Endothelial cell of umbilical vein (primary cell): ENCODE results near the gene GTF2F1. TPM values are rescaled to one million over a fixed set of nuclear protein-coding genes. Genes with fewer than 3 reads are reported as not detected.

Source experiments
- BruUV-seq: library from RNA; stranded (reverse); fragments of 400-500 nt; replicated peaks from 2 replicates; lab custom pipeline; 2021; lab: Mats Ljungman, UMichigan
- CTCF ChIA-PET: fragments of 300-600, 350-600 bp; sonication (Branson Sonifier 250); formaldehyde crosslinking; loops from one replicate; lab custom pipeline; 2021; ENCODE audit warnings: antibody characterized with exemption, inconsistent platforms; lab: Charles Lee
- POLR2A ChIA-PET: fragments of 300-600, 350-600 bp; sonication (Branson Sonifier 250); formaldehyde crosslinking; loops from one replicate; lab custom pipeline; 2021; ENCODE audit warnings: antibody characterized with exemption, inconsistent platforms; lab: Charles Lee
- DNase-seq: peaks from one replicate; pipeline ENCODE4 v3.0.0-alpha.2; 2011; ENCODE audit warnings: low read depth, low spot score
- FAIRE-seq: peaks from 2 replicates; lab custom pipeline; 2011; peaks lifted over from hg19 to GRCh38; lab: Jason Lieb, UNC
- H2AFZ ChIP-seq: 2 replicates; pipeline ENCODE4 v1.6.0; 2012; ENCODE audit warnings: low read depth, low read length, control low read depth, inconsistent platforms
- H3K27ac ChIP-seq: 2 replicates; pipeline ENCODE4 v1.5.1; 2011; ENCODE audit warnings: low read depth, mild to moderate bottlenecking, control low read depth, low read length, moderate library complexity; ENCODE audit not compliant: insufficient read depth
- H3K27me3 ChIP-seq, 2 experiments: 2 replicates each; pipeline versions ENCODE4 v1.6.0 to v1.6.1; 2011; ENCODE audit warnings: low read length in 2 of 2, mixed read lengths in 1 of 2; ENCODE audit not compliant: control insufficient read depth in 2 of 2, insufficient read depth in 2 of 2
- H3K36me3 ChIP-seq, 2 experiments: 2 replicates in 1 of 2; 3 replicates in 1 of 2; pipeline ENCODE4 v1.5.1; 2011; ENCODE audit warnings: low read length in 2 of 2, mild to moderate bottlenecking in 1 of 2, moderate library complexity in 1 of 2; ENCODE audit not compliant: control insufficient read depth in 2 of 2, insufficient read depth in 2 of 2; ENCODE audit errors: extremely low read depth in 1 of 2
- H3K4me1 ChIP-seq: 3 replicates; pipeline ENCODE4 v1.5.1; 2011; ENCODE audit warnings: mild to moderate bottlenecking, low read length; ENCODE audit not compliant: control insufficient read depth, insufficient read depth; ENCODE audit errors: extremely low read depth
- H3K4me2 ChIP-seq: 2 replicates; pipeline ENCODE4 v1.6.1; 2011; ENCODE audit warnings: low read length, control low read depth, mixed read lengths; ENCODE audit not compliant: insufficient read depth
- H3K4me3 ChIP-seq, 3 experiments: fragments of 200-600 bp in 1 of 3; sonication (generic), shearing (Covaris generic) in 1 of 3; replicated peaks in 1 of 3; 2 replicates each; pipeline ENCODE4 v1.5.1; 2011 to 2016; ENCODE audit warnings: control low read depth in 3 of 3, low read length in 3 of 3, mild to moderate bottlenecking in 2 of 3, inconsistent platforms in 1 of 3, low read depth in 1 of 3, moderate library complexity in 1 of 3; ENCODE audit not compliant: insufficient read depth in 1 of 3
- H3K79me2 ChIP-seq: 2 replicates; pipeline ENCODE4 v1.6.0; 2012; ENCODE audit warnings: low read length, inconsistent platforms; ENCODE audit not compliant: control insufficient read depth, insufficient read depth
- H3K9ac ChIP-seq: replicated peaks from 2 replicates; pipeline ENCODE3; 2011; ENCODE audit warnings: low read length, control low read depth; ENCODE audit not compliant: insufficient read depth; ENCODE audit errors: extremely low read depth
- H3K9me1 ChIP-seq: replicated peaks from 3 replicates; pipeline ENCODE4 v1.6.0; 2011; ENCODE audit warnings: mild to moderate bottlenecking, low read length; ENCODE audit not compliant: control insufficient read depth, insufficient read depth; ENCODE audit errors: extremely low read depth
- H3K9me3 ChIP-seq: replicated peaks from 2 replicates; pipeline ENCODE4 v1.5.1; 2012; ENCODE audit warnings: low read length, inconsistent platforms; ENCODE audit not compliant: control insufficient read depth, insufficient read depth
- H4K20me1 ChIP-seq: replicated peaks from 2 replicates; pipeline ENCODE3; 2011; ENCODE audit warnings: mild to moderate bottlenecking, low read length; ENCODE audit not compliant: control insufficient read depth, insufficient read depth; ENCODE audit errors: extremely low read depth
- EZH2 ChIP-seq: IDR thresholded peaks from 2 replicates; pipeline ENCODE4 v1.6.1; 2012; ENCODE audit warnings: borderline replicate concordance, low read depth, mild to moderate bottlenecking, moderate library complexity, low read length, inconsistent platforms; ENCODE audit not compliant: severe bottlenecking
- FOS ChIP-seq: IDR thresholded peaks from 2 replicates; pipeline ENCODE4 v1.6.1; 2011; ENCODE audit warnings: mild to moderate bottlenecking, low read length, moderate library complexity, borderline replicate concordance; ENCODE audit not compliant: insufficient read depth
- GATA2 ChIP-seq: IDR thresholded peaks from 2 replicates; pipeline ENCODE4 v1.7.0; 2011; ENCODE audit warnings: low read depth, mild to moderate bottlenecking, moderate library complexity, mixed read lengths, low read length; ENCODE audit not compliant: insufficient read length, insufficient read depth
- JUN ChIP-seq: IDR thresholded peaks from 2 replicates; pipeline ENCODE4 v1.6.1; 2011; ENCODE audit warnings: borderline replicate concordance, low read depth; ENCODE audit not compliant: insufficient read length, insufficient read depth
- MAX ChIP-seq: IDR thresholded peaks from 2 replicates; pipeline ENCODE4 v1.6.1; 2011; ENCODE audit not compliant: insufficient read depth, insufficient read length
- MYC ChIP-seq: IDR thresholded peaks from one replicate; pipeline ENCODE4 v1.6.1; 2011; ENCODE audit warnings: mild to moderate bottlenecking, low read depth, low read length
- POLR2A ChIP-seq: IDR thresholded peaks from 2 replicates; pipeline ENCODE4 v1.6.1; 2012; ENCODE audit warnings: low read depth, mild to moderate bottlenecking, control low read depth, low read length
- POLR2AphosphoS5 ChIP-seq: IDR thresholded peaks from 2 replicates; pipeline ENCODE4 v1.6.1; 2012; ENCODE audit warnings: low read depth, mild to moderate bottlenecking, control low read depth, low read length, moderate library complexity; ENCODE audit not compliant: insufficient read depth
- dilution Hi-C: fragments of 300-500 bp; cut with MboI; formaldehyde crosslinking; loops from one replicate; pipeline ENCODE4 v1.15.0; 2019; ENCODE audit warnings: low sequenced_read_pairs; ENCODE audit not compliant: extremely low pct_ligation_motif_present
- intact Hi-C: fragments of 100-400 bp; cut with micrococcal nuclease; formaldehyde crosslinking; loops from one replicate; pipeline ENCODE4 v1.10.0; 2022
- polyA plus RNA-seq, 4 experiments: library from polyadenylated mRNA; depleted of rRNA in 3 of 4; stranded (reverse) in 3 of 4; unstranded in 1 of 4; fragments of >200 nt; gene quantifications; 2 replicates each; pipeline versions ENCODE4 v1.2.1 to v1.2.3, GENCODE V29; 2011 to 2012; ENCODE audit warnings: missing spikeins in 1 of 4
- total RNA-seq: library from RNA; stranded (reverse); gene quantifications from 2 replicates; pipeline ENCODE4 v1.2.3, GENCODE V29; 2021
- TF ChIP-seq, protein P1 (sequence below), 2 donors: IDR thresholded peaks; 1 replicate in 1 of 2; 2 replicates in 1 of 2; pipeline ENCODE4 v1.5.1; 2011; ENCODE audit warnings: low read length in 2 of 2, mild to moderate bottlenecking in 2 of 2, moderate library complexity in 2 of 2, control low read depth in 1 of 2, inconsistent platforms in 1 of 2, low read depth in 1 of 2; ENCODE audit not compliant: insufficient read depth in 1 of 2; ENCODE audit errors: extremely low read depth in 1 of 2

GTF2F1 gene
- total and polyA plus RNA-seq, 2 donors (not counting 3 experiments of a cell fraction or from before 2014, with no cell fraction given): 44.8 to 56.4 TPM

- H3K4me2 ChIP-seq: no peak overlapping the region
- dilution Hi-C loops: no loop called here
- no peaks in the 10 kb centered on the region for H3K27me3 ChIP-seq
- H3K9me3 ChIP-seq: no peaks in the 10 kb centered on the region
- H3K27ac ChIP-seq: no peak overlapping the region
- no peaks in the 10 kb centered on the region for H4K20me1 ChIP-seq
- no peaks in the 10 kb centered on the region for H3K4me1 ChIP-seq
- ChIA-PET CTCF (no interaction called here), POLR2A (no interaction called here)
- peaks cover 21% of the 10 kb centered on the region for H3K79me2 ChIP-seq
- H2AFZ ChIP-seq: no peak overlapping the region
- no peak for DNase-seq
- H3K9ac ChIP-seq: no peak overlapping the region
- TF ChIP-seq JUN (no peak), FOS (no peak), MAX (no peak), MYC (no peak), EZH2 (no peak), GATA2 (no peak), POLR2AphosphoS5 (no peak), POLR2A (no peak)
- TF ChIP-seq, protein P1, sequence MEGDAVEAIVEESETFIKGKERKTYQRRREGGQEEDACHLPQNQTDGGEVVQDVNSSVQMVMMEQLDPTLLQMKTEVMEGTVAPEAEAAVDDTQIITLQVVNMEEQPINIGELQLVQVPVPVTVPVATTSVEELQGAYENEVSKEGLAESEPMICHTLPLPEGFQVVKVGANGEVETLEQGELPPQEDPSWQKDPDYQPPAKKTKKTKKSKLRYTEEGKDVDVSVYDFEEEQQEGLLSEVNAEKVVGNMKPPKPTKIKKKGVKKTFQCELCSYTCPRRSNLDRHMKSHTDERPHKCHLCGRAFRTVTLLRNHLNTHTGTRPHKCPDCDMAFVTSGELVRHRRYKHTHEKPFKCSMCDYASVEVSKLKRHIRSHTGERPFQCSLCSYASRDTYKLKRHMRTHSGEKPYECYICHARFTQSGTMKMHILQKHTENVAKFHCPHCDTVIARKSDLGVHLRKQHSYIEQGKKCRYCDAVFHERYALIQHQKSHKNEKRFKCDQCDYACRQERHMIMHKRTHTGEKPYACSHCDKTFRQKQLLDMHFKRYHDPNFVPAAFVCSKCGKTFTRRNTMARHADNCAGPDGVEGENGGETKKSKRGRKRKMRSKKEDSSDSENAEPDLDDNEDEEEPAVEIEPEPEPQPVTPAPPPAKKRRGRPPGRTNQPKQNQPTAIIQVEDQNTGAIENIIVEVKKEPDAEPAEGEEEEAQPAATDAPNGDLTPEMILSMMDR (IDR thresholded peaks at IDR 0.05; ENCODE audit: extremely low read depth in 1 of 2, insufficient read depth in 1 of 2, low read depth in 1 of 2, low read length in 2 of 2): no peak
- H3K9me1 ChIP-seq: no peaks in the 10 kb centered on the region
- FAIRE-seq: no peak
- no peak overlapping the region for H3K4me3 ChIP-seq
- intact Hi-C loops: no loop called here
- peaks cover 31 to 57% of the 10 kb centered on the region in 2 experiments for H3K36me3 ChIP-seq
- no TSS peak for BruUV-seq
These were observed 22.7 kb upstream of the GTF2F1 start for GRCh38 chr19:6415591-6416190.
